Measurements from ENCODE around the gene DHX40.
"Not testable (repeated sequence)": the region's sequence is repeated elsewhere in the genome, so short reads cannot be mapped to it uniquely, and the experiment has no call there.

Gene DHX40

DNA sequence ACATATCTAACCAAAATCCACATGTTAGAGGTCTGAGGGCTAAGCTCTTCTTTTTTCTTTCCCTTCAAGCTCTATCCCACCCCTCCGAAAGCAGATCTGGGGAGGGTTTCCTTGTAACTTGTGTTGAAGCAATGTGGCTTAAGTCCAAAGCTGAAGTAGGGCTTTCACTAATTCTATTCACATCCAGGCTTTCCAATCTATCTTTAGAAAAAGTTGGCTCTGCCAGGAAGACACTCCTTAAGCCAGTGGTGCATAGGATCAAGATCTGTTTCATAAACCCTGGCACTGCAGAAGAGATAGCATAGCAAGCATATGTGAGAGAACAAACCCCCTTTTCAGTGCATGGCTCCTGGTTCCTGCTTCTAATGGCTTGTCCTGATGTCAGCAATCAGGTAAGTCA is 34.9 kb upstream of the DHX40 start:
- H3K9me3 ChIP-seq (ENCODE audit: control insufficient read depth, insufficient read depth, low read depth, low read length): no peaks in the 10 kb centered on the region
- no peaks in the 10 kb centered on the region for H3K27me3 ChIP-seq (ENCODE audit: control insufficient read depth, insufficient read depth, low read length)
- no peaks in the 10 kb centered on the region for H3K4me1 ChIP-seq (ENCODE audit: control insufficient read depth, insufficient read depth, low read length)
- H3K4me3 ChIP-seq (ENCODE audit: low read depth, low read length): no peak overlapping the region
- no peak overlapping the region for H3K9ac ChIP-seq (ENCODE audit: low read length)
- no peaks in the 10 kb centered on the region for H3K36me3 ChIP-seq (ENCODE audit: control insufficient read depth, insufficient read depth, low read length)
- no peak overlapping the region for H3K27ac ChIP-seq (ENCODE audit: low read depth, low read length)

DNA sequence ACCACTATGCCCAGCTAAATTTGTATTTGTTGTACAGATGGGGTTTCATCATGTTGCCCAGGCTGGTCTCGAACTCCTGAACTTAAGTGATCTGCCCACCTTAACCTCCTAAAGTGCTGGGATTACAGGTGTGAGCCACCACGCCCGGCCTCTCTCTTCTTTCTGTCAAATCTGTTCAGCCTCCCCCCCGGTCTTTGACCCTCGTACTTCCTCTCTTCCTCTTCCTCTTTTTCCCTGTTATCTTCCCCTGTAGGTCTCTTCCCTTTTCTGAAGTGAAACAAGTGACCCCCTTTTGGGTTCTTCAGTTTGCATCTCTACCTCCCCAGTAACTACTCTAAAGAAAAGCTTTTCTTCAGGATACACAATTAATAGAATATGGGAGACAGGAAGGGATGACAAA is 31.7 kb upstream of the DHX40 start:
- no peak overlapping the region for H3K9ac ChIP-seq (ENCODE audit: low read length)
- H3K4me3 ChIP-seq (ENCODE audit: low read depth, low read length): no peak overlapping the region
- no peak overlapping the region for H3K27ac ChIP-seq (ENCODE audit: low read depth, low read length)
- H3K9me3 ChIP-seq (ENCODE audit: control insufficient read depth, insufficient read depth, low read depth, low read length): no peaks in the 10 kb centered on the region
- H3K36me3 ChIP-seq (ENCODE audit: control insufficient read depth, insufficient read depth, low read length): no peaks in the 10 kb centered on the region
- H3K4me1 ChIP-seq (ENCODE audit: control insufficient read depth, insufficient read depth, low read length): no peaks in the 10 kb centered on the region
- no peaks in the 10 kb centered on the region for H3K27me3 ChIP-seq (ENCODE audit: control insufficient read depth, insufficient read depth, low read length)

DNA sequence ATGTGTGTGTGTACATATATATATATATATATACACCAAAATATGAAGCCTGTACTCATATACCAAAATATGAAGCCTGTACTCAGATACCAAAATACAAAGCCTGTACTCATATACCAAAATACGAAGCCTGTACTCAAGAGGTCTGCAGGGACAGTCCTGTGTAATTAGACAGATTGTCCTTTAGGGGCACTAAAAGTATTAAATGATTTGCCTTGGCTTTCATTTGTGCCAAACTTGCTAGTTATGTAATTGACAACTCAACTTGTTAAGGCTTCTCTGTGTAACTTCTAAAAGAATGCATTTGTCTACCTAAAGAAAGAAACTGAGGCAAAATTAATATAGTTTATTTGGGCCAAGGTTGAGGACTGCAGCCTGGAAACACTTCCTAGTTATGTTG is 30.8 kb upstream of the DHX40 start:
- H3K27ac ChIP-seq (ENCODE audit: low read depth, low read length): no peak overlapping the region
- H3K4me1 ChIP-seq (ENCODE audit: control insufficient read depth, insufficient read depth, low read length): no peaks in the 10 kb centered on the region
- no peak overlapping the region for H3K4me3 ChIP-seq (ENCODE audit: low read depth, low read length)
- H3K27me3 ChIP-seq (ENCODE audit: control insufficient read depth, insufficient read depth, low read length): no peaks in the 10 kb centered on the region
- H3K9me3 ChIP-seq (ENCODE audit: control insufficient read depth, insufficient read depth, low read depth, low read length): no peaks in the 10 kb centered on the region
- no peaks in the 10 kb centered on the region for H3K36me3 ChIP-seq (ENCODE audit: control insufficient read depth, insufficient read depth, low read length)
- H3K9ac ChIP-seq (ENCODE audit: low read length): no peak overlapping the region

DNA sequence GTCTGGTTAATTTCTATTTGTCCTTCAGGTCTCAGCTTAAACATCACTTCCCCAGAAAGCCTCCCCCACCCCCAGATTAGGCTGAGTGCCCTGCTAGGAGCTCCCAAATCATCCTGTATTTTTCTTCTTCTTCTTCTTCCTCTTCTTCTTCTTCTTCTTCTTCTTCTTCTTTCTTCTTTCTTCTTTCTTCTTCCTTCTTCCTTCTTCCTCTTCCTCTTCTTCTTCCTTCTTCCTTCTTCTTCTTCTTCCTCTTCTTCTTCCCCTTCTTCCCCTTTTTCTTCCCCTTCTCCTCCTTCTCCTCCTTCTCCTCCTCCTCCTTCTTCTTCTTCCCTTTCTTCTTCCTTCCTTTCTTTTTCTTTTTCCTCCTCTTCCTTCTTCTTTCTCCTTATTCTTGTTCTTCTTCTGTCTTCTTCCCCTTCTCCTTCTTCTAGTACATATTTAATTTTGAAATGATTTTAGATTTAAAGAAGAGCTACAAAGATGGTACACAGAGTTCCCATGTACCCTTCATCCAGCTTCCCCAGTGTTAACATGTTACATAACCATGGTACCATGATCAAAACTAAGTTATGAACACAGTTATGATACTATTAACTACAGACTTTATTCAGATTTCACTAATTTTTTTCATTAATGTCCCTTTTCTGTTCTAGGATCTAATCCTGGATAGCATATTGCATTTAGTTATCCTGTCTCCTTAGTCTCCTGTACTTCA is 27.1 kb upstream of the DHX40 start:
- H3K27ac ChIP-seq (ENCODE audit: low read depth, low read length): no peak overlapping the region
- no peaks in the 10 kb centered on the region for H3K27me3 ChIP-seq (ENCODE audit: control insufficient read depth, insufficient read depth, low read length)
- H3K4me3 ChIP-seq (ENCODE audit: low read depth, low read length): no peak overlapping the region
- no peaks in the 10 kb centered on the region for H3K9me3 ChIP-seq (ENCODE audit: control insufficient read depth, insufficient read depth, low read depth, low read length)
- no peaks in the 10 kb centered on the region for H3K36me3 ChIP-seq (ENCODE audit: control insufficient read depth, insufficient read depth, low read length)
- no peaks in the 10 kb centered on the region for H3K4me1 ChIP-seq (ENCODE audit: control insufficient read depth, insufficient read depth, low read length)
- H3K9ac ChIP-seq (ENCODE audit: low read length): no peak overlapping the region

DNA sequence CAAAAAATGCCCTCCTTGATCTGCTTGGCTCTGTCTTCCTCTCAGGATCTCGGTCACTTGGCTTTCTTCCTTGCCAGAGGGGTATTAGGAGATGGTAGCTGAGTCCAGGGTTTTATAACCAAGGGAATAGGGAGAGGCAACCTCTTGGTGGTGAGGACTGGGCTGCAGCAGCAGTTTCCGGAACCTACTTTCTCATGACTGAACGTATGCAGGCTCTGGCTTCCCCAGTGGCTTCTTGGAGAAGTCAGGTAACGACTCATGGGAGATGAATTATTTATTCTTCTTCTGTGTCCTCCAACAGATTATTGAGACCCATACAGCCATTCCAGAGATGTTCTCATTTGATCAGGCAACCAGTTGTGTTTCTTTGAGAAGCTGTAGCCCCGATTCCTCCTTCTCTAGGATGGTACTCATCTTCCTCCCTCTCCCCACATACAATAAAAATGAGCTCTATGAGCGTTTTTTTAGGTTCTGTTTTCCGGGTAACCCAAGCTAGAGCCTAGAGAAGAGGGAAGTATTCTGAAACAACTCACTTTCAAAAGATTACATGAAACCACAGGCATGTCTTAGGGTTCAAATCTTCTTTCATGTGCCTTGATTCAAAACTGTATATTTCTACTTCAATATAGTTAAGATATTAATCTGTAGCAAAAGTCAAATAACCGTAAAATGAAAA is 22.3 kb upstream of the DHX40 start:
- Histone ChIP-seq H3K9me3 (ENCODE audit: control insufficient read depth, insufficient read depth, low read depth, low read length) (no peaks in the 10 kb centered on the region), H3K4me3 (ENCODE audit: low read depth, low read length) (no peak overlapping the region), H3K36me3 (ENCODE audit: control insufficient read depth, insufficient read depth, low read length) (no peaks in the 10 kb centered on the region), H3K27ac (ENCODE audit: low read depth, low read length) (no peak overlapping the region), H3K4me1 (ENCODE audit: control insufficient read depth, insufficient read depth, low read length) (peaks cover 8% of the 10 kb centered on the region; the same call in 1 of the 2 replicates), H3K9ac (ENCODE audit: low read length) (no peak overlapping the region), H3K27me3 (ENCODE audit: control insufficient read depth, insufficient read depth, low read length) (no peaks in the 10 kb centered on the region)

DNA sequence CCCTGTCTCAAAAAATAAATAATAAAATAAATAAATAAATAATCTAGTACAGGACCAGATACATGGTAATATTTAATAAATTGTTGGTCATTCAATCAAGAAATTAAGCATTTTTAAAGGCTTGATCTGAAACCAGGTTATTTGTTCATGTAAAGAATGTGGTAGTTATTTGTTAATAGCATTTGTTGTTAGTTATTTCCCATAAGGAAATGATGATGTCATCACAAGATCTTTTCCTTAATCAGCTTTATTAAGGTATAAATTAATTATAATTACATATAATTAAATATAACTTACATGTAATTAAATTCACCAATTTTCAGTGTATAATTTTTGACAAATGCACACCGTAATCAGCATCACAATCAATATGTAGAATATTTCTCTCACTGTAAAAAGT is 19.5 kb upstream of the DHX40 start:
- Histone ChIP-seq H3K27ac (ENCODE audit: low read depth, low read length) (no peak overlapping the region), H3K9ac (ENCODE audit: low read length) (no peak overlapping the region), H3K27me3 (ENCODE audit: control insufficient read depth, insufficient read depth, low read length) (no peaks in the 10 kb centered on the region), H3K4me3 (ENCODE audit: low read depth, low read length) (no peak overlapping the region), H3K36me3 (ENCODE audit: control insufficient read depth, insufficient read depth, low read length) (no peaks in the 10 kb centered on the region), H3K4me1 (ENCODE audit: control insufficient read depth, insufficient read depth, low read length) (peaks cover 8% of the 10 kb centered on the region; the same call in 1 of the 2 replicates), H3K9me3 (ENCODE audit: control insufficient read depth, insufficient read depth, low read depth, low read length) (no peaks in the 10 kb centered on the region)

DNA sequence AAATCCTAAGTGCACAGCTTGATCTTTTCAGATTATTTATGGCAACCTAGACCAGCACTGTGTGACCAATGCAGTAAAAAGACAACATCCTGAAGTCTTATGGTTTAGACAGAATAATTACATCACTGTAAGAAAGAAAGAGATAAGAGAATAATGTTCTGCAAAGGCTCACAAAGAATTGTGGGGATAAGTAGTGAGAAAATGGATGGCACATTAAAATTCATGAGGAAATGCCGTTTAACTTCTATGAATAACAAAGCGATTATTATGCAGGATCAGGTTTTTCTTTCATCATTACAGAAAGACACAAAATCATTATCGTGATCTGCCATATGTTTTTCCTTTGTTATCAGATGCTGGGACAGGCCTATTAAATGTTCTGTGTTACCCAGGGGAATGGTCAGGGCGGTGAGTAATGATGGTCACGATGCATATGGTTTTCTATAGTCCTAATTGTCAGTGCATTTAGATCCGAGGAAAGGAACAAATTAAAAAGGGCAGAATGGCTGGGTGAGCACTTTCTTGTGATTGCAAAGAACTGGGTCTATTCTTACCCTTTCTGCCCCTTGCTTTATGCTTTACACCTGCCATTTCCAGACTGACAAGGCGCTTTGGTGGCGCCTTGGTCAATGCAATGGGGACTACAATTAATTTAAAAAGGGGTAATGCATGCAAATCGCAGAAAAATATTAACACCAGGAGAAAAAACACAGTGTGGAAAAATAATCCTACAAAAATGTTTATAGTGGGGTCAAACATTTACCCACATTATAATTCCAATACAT is 18.1 kb upstream of the DHX40 start:
- Histone ChIP-seq H3K4me3 (ENCODE audit: low read depth, low read length) (no peak overlapping the region), H3K36me3 (ENCODE audit: control insufficient read depth, insufficient read depth, low read length) (no peaks in the 10 kb centered on the region), H3K27me3 (ENCODE audit: control insufficient read depth, insufficient read depth, low read length) (no peaks in the 10 kb centered on the region), H3K27ac (ENCODE audit: low read depth, low read length) (no peak overlapping the region), H3K9ac (ENCODE audit: low read length) (no peak overlapping the region), H3K4me1 (ENCODE audit: control insufficient read depth, insufficient read depth, low read length) (peaks cover 8% of the 10 kb centered on the region; the same call in 1 of the 2 replicates), H3K9me3 (ENCODE audit: control insufficient read depth, insufficient read depth, low read depth, low read length) (no peaks in the 10 kb centered on the region)

DNA sequence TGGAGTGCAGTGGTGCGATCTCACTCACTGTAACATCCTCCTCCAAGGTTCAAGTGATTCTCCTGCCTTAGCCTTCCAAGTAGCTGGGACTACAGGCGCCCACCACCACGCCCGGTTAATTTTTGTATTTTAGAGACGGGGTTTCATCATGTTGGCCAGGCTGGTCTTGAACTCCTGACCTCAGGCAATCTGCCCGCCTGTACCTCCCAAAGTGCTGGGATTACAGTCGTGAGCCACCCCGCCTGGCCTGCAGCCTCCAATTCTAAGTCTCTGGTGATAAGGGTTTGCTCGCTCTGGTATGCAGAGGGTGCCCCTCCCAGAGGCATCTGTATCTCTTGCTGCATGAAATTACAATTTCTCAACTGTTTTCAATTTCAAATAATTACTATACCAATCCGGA is 16.4 kb upstream of the DHX40 start:
- not testable (repeated sequence) for H3K9ac ChIP-seq (ENCODE audit: low read length); H3K4me3 ChIP-seq (ENCODE audit: low read depth, low read length); H3K9me3 ChIP-seq (ENCODE audit: control insufficient read depth, insufficient read depth, low read depth, low read length); H3K27ac ChIP-seq (ENCODE audit: low read depth, low read length); H3K36me3 ChIP-seq (ENCODE audit: control insufficient read depth, insufficient read depth, low read length); H3K27me3 ChIP-seq (ENCODE audit: control insufficient read depth, insufficient read depth, low read length); H3K4me1 ChIP-seq (ENCODE audit: control insufficient read depth, insufficient read depth, low read length)

DNA sequence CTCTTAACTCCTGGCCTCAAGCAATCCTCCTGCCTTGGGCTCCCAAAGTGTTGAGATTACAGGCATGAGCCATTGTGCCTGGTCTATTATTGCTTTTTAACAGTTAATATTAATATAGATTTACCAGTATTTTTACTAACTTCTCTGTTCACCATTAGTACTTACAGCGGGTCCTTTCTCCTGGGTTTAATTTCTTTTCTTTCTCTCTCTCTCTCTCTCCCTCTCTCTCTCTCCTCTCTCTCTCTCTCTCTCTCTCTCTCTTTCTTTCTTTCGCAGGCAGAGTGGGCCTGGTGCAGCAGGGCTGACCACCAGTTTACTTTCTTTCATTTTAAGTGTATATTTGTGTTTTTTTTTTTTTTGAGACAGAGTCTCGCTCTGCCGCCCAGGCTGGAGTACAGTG is 14.7 kb upstream of the DHX40 start:
- H3K4me1 ChIP-seq (ENCODE audit: control insufficient read depth, insufficient read depth, low read length): peaks cover 8% of the 10 kb centered on the region; the same call in 1 of the 2 replicates
- H3K27me3 ChIP-seq (ENCODE audit: control insufficient read depth, insufficient read depth, low read length): no peaks in the 10 kb centered on the region
- no peaks in the 10 kb centered on the region for H3K36me3 ChIP-seq (ENCODE audit: control insufficient read depth, insufficient read depth, low read length)
- H3K9me3 ChIP-seq (ENCODE audit: control insufficient read depth, insufficient read depth, low read depth, low read length): no peaks in the 10 kb centered on the region
- no peak overlapping the region for H3K4me3 ChIP-seq (ENCODE audit: low read depth, low read length)
- no peak overlapping the region for H3K27ac ChIP-seq (ENCODE audit: low read depth, low read length)
- no peak overlapping the region for H3K9ac ChIP-seq (ENCODE audit: low read length)

DNA sequence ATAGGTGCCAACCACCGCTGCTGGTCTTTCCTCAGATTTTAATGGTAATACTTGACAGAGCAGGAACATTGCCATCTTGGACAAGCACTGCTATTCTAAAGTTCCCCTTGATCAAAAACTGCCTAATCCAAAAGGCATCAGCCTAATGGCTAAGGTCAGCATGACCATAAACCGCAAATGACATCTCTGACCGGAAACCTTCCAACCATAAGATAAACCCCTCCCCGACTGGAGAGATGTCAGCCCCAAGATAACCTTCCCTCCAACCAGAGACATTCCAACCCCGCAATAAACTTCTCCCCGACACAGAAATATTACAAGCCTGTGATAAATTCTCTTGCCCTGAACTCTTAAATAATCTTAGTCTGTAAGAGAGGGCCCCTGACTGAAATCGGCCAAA is 7.4 kb upstream of the DHX40 start:
- no peaks in the 10 kb centered on the region for H3K27me3 ChIP-seq (ENCODE audit: control insufficient read depth, insufficient read depth, low read length)
- no peak overlapping the region for H3K27ac ChIP-seq (ENCODE audit: low read depth, low read length)
- H3K36me3 ChIP-seq (ENCODE audit: control insufficient read depth, insufficient read depth, low read length): no peaks in the 10 kb centered on the region
- H3K9me3 ChIP-seq (ENCODE audit: control insufficient read depth, insufficient read depth, low read depth, low read length): no peaks in the 10 kb centered on the region
- H3K4me3 ChIP-seq (ENCODE audit: low read depth, low read length): no peak overlapping the region
- no peaks in the 10 kb centered on the region for H3K4me1 ChIP-seq (ENCODE audit: control insufficient read depth, insufficient read depth, low read length)
- H3K9ac ChIP-seq (ENCODE audit: low read length): no peak overlapping the region

DNA sequence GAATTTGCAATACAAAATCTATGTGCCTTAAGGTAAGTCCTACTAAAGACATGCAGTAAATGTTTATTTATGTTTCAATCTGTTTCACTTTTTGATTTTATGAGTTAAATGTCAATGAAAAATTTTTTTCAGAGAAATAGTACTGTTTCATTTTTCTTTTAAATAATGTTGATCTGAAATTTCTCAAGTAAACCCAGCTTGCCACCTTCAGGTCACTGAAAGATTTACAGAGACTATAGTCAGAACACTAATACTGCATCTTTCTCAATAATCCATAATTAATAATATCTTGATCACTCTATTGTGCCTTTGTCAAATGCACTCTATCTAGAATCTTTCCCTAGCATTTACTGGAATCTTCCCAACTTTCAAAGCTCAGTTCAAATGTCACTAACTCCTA is 6.5 kb upstream of the DHX40 start:
- peaks cover 3% of the 10 kb centered on the region; the same call in 1 of the 2 replicates for H3K27me3 ChIP-seq (ENCODE audit: control insufficient read depth, insufficient read depth, low read length)
- no peaks in the 10 kb centered on the region for H3K4me1 ChIP-seq (ENCODE audit: control insufficient read depth, insufficient read depth, low read length)
- no peaks in the 10 kb centered on the region for H3K36me3 ChIP-seq (ENCODE audit: control insufficient read depth, insufficient read depth, low read length)
- no peak overlapping the region for H3K9ac ChIP-seq (ENCODE audit: low read length)
- H3K4me3 ChIP-seq (ENCODE audit: low read depth, low read length): no peak overlapping the region
- no peaks in the 10 kb centered on the region for H3K9me3 ChIP-seq (ENCODE audit: control insufficient read depth, insufficient read depth, low read depth, low read length)
- H3K27ac ChIP-seq (ENCODE audit: low read depth, low read length): no peak overlapping the region
